HG03469 (cell line): ENCODE measurements around the gene DYRK4.

ENCODE experiments used
- ATAC-seq: cut with Tn5 transposase; IDR thresholded peaks from one replicate; pipeline ENCODE4 v1.9.1; 2021; ENCODE audit warnings: mild to moderate bottlenecking, moderate library complexity, moderate number of reproducible peaks; ENCODE audit not compliant: unreplicated experiment

The DYRK4 gene

DNA sequence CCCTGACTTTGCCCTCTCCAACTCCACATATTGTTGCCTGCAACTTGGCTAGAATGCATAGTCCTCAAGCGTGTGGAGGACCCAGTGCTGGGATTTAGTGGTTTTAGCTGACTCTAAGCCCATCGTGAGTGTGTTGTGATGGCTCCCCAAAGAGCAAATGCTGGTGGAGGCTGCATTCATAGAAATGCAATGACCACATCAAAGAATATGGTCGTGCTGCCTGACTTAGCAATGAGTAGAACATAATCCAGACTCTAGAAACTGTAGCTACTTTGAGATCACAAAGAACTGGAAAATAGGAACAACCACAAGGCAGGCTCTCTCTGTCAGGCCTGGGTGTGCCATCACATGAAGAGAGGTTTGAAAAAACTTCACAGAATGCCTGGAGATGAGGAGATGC is 1.3 kb downstream of the DYRK4 start:
- ATAC-seq = no peak

DNA sequence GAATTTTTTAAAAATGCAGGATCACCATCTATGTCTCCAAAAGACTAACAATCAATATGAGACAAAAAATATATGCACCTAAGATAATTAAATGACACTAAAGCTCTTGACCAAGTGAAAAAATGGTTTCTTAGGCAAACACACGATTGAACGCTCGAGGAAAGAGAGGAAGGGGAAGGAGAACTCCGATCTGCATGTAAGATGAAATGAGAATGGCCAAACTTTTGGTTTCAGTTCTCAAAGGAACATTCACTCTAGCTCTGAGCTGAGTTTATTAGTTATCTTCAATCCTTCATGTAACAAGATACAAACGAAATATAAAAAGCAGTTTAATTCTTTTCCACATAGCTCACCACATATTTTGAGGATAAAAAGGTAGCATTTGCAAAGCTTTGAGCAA is 2.8 kb downstream of the DYRK4 start:
- ATAC-seq = no peak

DNA sequence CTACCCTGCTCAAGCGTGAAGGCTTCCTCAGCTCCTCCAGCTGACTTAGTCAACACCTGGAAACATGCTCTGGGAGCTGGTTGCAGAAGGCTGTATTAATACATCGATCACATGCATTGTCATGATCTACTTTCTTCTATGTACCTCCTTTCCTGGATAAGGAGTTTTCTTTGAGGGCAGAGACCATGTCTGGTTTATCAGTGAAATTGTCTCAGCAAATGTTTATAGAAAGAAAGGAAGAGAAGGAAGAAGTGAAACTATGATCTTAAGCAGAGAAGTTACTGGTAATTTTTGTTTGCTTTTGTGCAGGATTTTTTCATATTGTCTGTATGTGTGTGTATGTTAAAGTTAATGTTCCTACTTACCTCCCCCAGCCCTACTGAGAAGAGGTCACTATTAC is 4.5 kb downstream of the DYRK4 start:
- no peak for ATAC-seq

DNA sequence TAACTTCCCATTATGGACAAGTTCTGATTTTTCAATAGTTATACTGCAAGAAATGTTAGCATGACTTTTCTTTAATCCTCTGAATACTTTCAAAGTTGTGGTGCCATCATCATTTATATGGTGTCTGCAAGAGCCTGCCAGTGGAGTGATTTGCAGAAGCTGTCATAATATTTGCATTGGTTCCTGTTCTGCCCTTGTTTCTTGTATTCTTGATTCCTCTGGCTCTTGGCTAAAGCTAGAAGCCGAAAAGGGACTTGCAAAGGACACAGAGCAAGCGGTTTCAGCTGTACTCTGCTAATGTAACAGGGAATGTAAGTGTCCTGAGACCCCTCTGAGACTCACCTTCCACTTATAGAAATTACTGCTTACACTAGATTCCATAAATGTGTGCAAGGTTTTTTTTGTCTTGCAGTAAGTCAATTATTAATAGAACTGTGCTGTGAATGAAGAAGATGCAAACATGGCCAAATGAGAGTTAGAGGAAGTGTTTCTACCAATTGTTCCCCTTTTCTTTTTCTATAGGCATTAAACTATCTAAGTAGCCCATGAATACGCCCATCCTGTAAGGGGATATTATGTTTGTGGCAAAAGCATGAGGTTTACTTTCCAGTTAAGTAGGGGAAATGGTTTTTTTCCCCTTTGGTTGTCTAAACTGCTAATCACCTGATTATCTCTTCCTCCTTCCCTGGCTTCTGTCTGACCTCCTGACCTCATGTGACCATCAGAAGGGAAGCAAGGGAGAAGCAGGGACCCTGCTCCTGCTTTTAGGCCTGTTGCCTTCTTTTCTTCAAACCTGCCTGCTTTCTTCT is 5.3 kb downstream of the DYRK4 start:
- ATAC-seq = peak; percentile 32

DNA sequence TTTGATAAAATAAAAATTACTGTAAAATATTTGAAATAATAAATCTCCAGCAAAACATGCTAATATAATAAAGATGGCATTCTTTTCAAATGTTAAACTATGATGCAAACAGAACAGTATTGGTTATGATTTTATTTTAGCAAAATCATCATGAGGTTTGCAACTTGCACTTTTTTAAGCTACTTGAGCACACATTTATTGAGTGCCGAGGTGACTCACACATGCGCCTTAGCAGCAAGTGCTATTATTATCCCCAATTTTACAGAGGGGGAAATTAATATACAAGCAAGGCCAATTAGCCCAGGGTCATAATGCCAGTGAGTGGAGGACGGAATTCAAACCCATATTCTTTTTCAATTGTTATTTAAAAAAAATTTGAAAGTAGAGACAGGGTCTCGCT is 7.3 kb downstream of the DYRK4 start:
- no peak for ATAC-seq

DNA sequence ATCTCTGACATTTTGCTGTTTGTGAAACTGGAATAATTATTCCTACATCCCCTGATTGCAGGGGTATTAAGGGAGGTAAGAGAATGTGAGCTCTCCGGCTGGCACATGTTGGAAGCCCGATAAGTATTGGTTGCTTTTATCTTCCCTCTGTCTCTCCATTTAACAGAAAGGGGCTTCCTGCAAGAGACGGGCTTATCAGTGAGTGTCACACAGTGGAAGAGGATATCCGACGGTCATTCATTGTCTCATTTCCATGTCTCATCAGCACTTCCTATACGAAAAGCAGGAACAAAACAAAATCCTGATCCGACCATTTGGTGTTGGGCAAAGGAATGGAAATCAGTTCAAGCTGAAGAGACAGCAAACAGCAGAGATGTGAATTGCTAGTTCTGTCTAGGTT is 10.7 kb downstream of the DYRK4 start:
- no peak for ATAC-seq

DNA sequence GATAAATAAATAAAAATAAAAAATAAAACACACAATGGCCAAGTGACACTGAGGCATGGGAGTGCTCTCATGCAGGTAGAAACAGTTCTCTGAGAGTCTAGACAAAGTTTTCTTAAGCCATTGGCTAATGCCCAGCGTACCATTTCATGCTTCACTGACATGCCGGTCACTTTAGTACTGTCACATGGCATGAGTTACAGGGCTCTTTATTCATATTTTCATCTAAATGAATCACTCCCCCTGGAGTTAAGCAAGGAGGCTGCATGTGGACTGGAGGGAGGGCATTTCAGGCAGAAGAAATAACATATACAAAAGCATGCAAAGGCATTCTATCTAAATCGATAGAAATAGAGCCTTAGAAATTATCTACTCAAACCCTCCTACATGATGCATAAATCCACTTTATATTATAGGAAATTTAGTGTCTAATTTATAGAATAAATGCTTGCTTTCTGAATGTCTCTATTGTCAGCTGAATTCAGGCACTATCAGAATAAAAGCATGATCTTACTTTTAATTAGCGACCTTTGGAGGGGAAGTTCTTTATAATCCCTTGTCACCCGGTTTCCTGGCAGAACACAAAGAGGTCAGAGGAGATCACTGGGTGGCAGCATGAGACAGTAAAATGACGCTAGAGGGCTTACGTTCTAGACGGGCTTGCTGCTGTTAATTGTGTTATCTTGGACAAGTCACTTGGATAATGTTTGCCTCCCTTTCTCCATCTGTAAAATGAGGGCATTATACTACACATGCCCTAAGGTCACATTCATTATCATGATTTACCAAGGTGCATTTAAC is 17.5 kb downstream of the DYRK4 start:
- no peak for ATAC-seq

DNA sequence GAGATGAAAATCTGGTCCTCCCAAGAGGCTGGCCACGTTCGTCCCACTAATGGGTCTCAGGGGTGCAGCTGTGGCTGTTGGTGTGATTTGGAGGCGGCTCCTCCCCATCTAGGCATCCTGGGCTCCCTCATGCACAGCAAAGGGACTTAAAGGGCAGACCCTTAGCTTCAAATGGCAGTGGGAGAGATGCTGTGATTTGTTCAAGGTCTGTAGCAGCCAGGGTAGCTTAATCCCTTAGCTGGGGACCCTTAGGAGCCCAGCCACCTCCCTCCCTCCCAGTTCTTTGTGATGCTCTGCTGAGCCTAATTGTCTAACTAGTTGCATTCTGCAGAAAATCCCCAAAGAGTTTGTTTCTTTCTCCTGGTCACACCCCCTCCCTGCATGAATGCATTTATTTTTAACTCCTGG is 18.3 kb downstream of the DYRK4 start:
- no peak for ATAC-seq

DNA sequence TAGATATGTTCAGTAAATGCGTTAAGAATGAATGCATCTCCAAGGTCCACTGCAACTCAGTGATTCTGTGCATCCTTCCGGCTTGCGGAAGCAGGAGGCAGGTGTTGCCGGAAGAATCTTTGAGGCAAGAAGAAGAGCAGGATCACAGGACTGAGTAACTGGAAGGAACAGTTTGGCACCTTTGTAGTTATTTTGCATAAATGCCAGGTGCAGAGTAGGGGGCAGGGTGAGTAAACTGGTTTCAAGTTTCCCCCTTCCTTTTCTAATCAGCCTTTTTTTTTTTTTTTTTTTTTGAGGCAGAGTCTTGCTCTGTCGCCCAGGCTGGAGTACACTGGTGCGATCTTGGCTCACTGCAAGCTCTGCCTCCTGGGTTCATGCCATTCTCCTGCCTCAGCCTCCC is 22.3 kb downstream of the DYRK4 start:
- ATAC-seq = no peak

DNA sequence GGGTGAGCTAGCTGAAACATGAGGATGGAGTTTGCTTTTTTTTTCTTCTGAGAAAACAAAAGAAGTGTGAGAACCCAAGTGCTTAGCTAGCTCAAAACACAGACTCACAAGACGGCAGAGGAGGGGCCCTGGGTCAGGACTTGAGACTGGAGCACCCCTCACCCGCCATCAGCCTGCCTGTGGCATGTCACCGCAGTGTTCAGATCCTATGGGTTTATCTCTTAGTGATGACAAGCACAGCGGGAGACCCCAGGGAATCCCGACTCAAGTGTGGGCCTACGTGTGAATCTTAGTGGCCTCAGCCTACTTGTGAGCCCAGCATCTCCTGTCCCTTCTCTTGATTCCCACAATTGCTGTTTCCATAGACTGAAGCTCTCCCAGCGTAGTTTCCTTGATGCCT is 22.9 kb downstream of the DYRK4 start:
- ATAC-seq = no peak

DNA sequence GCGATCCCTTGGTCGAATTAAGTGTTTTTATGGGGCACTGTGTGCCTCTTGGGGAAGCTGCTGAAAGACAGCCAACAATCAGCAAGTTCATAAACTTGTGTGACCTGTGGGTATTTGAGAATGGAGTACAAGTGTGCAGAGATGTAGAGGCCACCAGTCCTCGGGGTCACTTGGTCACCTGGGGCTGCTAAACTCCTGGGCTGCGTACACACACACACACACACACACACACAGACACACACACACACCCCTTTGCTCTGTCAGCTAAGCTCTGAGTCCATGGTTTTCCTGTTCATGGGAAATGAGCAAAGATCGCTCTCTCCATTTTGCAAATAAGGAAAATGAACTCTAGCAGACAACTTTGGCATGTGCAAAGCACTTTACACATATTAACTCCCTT is 24.5 kb downstream of the DYRK4 start:
- ATAC-seq = no peak

DNA sequence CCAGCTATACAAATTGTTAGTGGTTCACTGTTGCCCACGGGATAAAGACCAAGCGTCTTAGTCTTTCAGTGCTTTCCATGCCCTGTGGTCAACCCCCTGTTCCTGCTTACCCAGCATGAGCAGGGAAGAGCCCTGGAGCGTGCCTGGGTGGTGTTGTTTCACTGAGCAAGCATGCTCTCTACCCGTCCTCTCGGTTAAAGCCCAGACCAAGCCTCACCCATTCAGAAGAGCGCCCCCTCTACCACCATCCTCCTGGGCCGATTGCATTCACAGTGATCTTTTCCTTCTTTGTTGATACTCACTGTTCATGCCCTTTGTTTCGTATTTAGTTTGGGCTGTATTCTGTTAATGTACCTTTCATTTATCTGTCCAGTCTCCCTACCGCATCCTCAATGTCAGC is 25.1 kb downstream of the DYRK4 start:
- ATAC-seq = no peak

DNA sequence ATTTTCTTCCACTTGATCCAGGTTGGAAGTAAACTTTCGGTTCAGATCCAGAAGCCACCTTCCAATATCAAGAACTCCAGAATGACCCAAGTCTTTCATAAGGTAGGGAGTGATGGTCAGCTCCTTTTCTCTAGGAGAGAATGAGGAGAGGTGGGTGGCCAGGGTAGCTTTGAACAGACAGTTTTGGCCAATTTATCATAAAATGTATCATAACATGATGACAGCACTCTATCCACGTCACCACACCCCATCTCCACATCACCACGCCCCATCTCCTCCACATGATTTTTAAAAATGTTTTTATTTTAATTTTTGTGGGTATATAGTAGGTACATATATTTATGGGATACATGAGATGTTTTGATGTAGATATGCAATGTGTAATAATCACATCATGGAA is 26.9 kb downstream of the DYRK4 start:
- no peak for ATAC-seq

DNA sequence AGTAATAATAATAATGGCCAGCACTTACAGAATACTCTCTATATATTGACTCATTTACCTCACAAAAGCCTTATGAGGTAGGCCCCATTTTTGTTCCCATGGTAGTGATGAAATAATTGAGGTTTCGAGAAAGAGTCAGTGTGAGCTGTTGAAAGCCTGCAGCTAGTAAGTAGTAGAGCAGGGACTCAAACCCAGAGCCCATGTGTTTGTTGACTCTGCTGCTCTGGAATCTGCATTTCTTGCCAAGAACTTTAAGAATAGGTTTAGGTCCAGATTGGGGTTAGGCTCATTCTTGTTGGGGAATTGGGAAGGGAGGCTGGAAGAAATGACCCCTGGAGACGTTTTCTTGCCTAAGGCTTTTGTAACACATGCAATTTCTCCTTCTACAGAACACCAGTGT is 27.9 kb downstream of the DYRK4 start:
- ATAC-seq = no peak

DNA sequence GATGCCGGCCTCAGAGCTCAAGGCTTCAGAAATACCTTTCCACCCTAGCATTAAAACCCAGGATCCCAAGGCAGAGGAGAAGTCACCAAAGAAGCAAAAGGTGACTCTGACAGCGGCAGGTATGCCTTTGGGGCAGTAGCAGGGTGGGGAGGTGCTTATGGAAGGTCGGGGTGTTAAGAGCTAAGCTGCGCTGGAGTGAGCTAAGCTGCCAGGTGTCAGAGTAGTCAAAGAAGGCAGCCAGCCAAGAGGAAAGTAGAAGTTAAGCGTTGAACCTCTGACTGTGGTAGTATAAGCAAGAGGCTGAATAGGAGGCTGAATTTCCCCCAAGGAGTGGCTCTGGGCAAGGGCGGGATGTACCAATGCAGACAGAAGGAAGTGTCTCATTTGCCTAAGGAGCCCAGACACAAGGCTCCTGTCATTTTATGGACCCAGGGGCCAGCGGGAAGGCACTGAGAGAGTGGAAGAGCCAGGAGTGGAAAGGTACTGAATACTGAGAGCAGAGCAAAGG is 29.2 kb downstream of the DYRK4 start:
- ATAC-seq = no peak

DNA sequence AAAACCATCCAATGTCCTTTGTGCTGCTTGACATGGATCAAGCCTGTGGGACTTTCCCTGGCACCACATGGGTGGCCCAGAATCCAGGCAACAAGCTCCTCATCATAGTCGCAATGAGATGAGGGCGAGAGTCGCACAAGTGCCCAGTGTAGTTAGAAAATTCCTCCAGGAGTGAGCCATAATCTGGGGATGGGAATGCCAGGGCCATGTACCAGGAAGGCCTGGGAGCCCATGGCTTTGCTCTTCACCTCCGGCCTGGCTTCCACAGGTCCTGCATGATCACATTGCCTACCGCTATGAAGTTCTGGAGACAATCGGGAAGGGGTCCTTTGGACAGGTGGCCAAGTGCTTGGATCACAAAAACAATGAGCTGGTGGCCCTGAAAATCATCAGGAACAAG is 33.9 kb downstream of the DYRK4 start:
- ATAC-seq = no peak

DNA sequence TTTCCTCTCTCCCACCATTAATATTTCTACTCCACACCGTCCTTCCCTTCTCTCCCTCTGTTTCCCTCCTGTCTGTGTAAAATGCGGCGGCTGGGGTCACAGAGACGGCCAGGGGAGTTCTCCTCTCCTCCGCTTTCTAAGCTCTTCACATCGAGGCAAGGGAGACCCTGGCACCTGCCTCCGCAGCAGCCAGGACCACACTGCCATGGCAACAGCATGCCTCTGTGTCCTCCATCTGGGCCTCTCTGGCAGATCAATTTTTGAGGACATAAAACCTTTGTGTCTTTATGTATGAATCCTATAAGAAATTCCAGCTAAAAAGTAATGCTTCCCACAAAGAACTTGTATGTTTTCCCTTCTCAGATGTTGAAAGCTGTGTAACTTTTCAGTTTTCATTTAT is 41.4 kb downstream of the DYRK4 start:
- ATAC-seq = no peak

DNA sequence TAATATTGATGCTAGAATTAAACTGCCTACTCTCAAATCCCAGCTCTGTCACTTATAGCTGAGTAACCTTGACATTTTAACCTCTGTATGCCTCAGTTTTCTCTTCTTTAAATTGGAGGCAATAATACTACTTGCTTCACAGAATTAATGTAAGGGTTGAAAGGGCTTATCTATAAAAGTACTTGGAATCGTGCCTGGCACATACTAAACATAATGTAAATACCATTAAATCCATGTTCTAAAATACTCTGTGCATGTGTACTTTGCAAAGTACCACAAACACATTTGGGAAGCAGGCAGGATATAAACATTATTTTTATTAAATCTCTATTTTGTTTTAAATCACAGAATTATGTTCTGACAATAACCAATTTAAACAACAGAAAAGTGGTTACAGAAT is 41.9 kb downstream of the DYRK4 start:
- ATAC-seq = no peak

DNA sequence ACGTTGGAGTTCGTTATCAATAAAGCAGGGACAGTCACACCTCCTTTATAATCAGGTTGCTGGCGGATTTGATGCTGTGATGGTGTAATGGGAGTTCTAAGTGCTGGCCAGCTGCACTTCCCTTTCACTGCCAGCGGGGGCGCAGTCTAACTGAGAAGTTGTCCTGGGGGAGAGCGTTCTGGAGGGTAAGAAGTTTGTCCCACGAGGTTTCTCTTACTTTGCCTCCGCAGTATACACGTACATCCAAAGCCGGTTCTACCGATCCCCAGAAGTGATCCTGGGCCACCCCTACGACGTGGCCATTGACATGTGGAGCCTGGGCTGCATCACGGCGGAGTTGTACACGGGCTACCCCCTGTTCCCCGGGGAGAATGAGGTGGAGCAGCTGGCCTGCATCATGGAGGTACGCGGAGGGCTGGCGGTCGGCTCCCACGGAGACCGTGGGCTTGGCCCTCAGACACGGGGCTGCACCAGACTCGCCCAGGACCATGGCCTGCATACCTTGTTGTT is 42.7 kb downstream of the DYRK4 start:
- ATAC-seq = no peak

DNA sequence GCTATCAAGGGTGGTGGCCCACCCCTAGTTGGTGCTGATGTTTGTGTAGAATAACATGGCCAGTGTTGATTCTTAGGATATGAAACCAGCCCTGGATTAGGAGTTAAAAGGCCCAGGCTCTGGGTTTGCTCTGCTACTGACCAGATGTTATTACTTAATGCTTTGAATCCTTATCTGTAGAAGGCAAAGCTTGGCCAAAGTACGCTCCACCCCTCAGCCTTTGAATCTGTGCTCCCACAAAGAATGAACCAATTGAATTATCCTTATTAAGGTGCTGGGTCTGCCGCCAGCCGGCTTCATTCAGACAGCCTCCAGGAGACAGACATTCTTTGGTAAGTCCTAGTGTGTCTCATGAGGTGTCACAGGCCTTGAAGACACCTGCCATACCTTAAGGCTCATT is 45.0 kb downstream of the DYRK4 start:
- no peak for ATAC-seq

DNA sequence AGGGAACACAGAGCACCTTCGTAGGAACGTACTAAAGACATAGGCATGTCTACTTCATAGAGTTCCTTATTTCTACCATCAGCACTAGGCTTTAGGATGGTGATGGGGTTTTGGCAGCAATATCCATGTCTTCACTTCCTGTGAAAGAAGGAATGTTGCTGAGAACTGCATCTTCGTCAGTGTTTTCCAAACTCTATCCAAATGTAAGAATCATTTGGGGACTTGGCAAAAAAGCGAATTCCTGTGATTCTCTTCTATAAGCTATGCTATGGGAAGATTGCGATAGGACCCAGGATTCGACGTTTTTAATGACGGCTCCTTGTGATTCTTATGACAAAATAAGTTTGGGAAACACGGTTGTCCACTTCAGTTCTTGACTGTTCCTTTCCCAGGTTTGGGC is 47.1 kb downstream of the DYRK4 start:
- ATAC-seq = no peak

DNA sequence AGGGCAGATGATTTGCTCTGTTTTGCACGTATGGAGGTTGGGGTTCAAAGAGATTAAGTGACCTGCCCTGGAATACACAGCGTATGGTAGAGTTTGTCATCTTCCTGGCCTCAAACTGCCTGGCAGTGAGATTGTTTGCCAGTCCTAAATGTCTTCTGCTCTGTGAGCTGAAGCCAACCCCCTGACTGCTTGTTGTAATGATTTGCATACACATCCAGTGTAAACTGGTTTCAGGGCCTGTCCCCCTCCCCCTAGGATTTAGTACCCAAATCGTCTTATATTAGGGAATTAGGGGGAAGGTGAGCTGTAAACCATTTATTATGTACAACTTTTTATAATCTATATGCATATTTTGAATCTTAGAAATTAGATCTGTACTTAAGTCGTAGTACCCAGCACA is 48.5 kb downstream of the DYRK4 start:
- no peak for ATAC-seq
